SU-DHL-6 (cell line): ENCODE measurements around the gene PCDHGA12.

Experiments
- H2AFZ ChIP-seq: fragments of 200-600 bp; sonication (generic); 2 replicates; pipeline ENCODE4 v1.6.1; 2014; ENCODE audit warnings: low read depth, mild to moderate bottlenecking, moderate library complexity, mixed read lengths, antibody characterized with exemption, low read length; ENCODE audit not compliant: severe bottlenecking
- H3F3A ChIP-seq: fragments of 200-600 bp; shearing (Covaris generic); 2 replicates; pipeline ENCODE4 v1.6.0; 2016; ENCODE audit warnings: antibody characterized with exemption, mild to moderate bottlenecking; ENCODE audit not compliant: insufficient read depth
- H3K27ac ChIP-seq: fragments of 200-600 bp; sonication (generic); 2 replicates; pipeline ENCODE4 v1.5.1; 2016; ENCODE audit warnings: low read depth, mild to moderate bottlenecking, low read length, moderate library complexity, mixed read lengths
- H3K27me3 ChIP-seq: fragments of 200-600 bp; sonication (generic), shearing (Covaris generic); 2 replicates; pipeline ENCODE4 v1.6.0; 2014; ENCODE audit warnings: mild to moderate bottlenecking, low read length
- H3K36me3 ChIP-seq: fragments of 200-600 bp; sonication (generic); 2 replicates; pipeline ENCODE4 v1.6.1; 2014; ENCODE audit warnings: mild to moderate bottlenecking, low read length, mixed read lengths
- H3K4me2 ChIP-seq: fragments of 300-600, 200-600 bp; shearing (Covaris generic), sonication (generic); 2 replicates; pipeline ENCODE4 v1.6.0; 2014; ENCODE audit warnings: low read length, low read depth, mild to moderate bottlenecking; ENCODE audit not compliant: poor library complexity, severe bottlenecking
- H3K4me3 ChIP-seq: fragments of 200-600 bp; sonication (generic); 2 replicates; pipeline ENCODE4 v1.5.1; 2014; ENCODE audit warnings: antibody characterized with exemption, low read length, mild to moderate bottlenecking, mixed read lengths; ENCODE audit not compliant: insufficient read depth, poor library complexity, severe bottlenecking
- H3K79me2 ChIP-seq: fragments of 200-600 bp; sonication (generic); 2 replicates; pipeline ENCODE4 v1.6.1; 2014; ENCODE audit warnings: mild to moderate bottlenecking, low read length, moderate library complexity; ENCODE audit not compliant: insufficient read depth
- H3K9ac ChIP-seq: fragments of 200-600 bp; sonication (generic); 2 replicates; pipeline ENCODE4 v1.7.0; 2014; ENCODE audit warnings: mild to moderate bottlenecking, low read length
- H3K9me2 ChIP-seq: fragments of 200-600 bp; sonication (generic); replicated peaks from 2 replicates; pipeline ENCODE4 v1.6.1; 2014; ENCODE audit warnings: low read length; ENCODE audit not compliant: insufficient read depth
- H3K9me3 ChIP-seq: fragments of 200-600 bp; sonication (generic); 2 replicates; pipeline ENCODE4 v1.6.1; 2014; ENCODE audit warnings: low read length, mixed read lengths; ENCODE audit not compliant: insufficient read depth
- H4K20me1 ChIP-seq: fragments of 200-600 bp; sonication (generic); 2 replicates; pipeline ENCODE4 v1.6.1; 2014; ENCODE audit warnings: low read depth, mild to moderate bottlenecking, antibody characterized with exemption, low read length, moderate library complexity, mixed read lengths
- EZH2phosphoT487 ChIP-seq: fragments of 200-600 bp; sonication (generic), shearing (Covaris generic); conservative IDR thresholded peaks from 2 replicates; pipeline ENCODE4 v1.6.1; 2018; ENCODE audit warnings: mild to moderate bottlenecking, antibody characterized with exemption, low read length, moderate library complexity, mixed read lengths
- TF ChIP-seq, protein P1 (sequence below): fragments of 200-600 bp; sonication (generic); IDR thresholded peaks from one replicate; pipeline ENCODE4 v1.5.1; 2017; ENCODE audit warnings: antibody characterized with exemption, mild to moderate bottlenecking, low read length, moderate library complexity; ENCODE audit not compliant: insufficient read depth, poor library complexity, severe bottlenecking

The PCDHGA12 gene

DNA sequence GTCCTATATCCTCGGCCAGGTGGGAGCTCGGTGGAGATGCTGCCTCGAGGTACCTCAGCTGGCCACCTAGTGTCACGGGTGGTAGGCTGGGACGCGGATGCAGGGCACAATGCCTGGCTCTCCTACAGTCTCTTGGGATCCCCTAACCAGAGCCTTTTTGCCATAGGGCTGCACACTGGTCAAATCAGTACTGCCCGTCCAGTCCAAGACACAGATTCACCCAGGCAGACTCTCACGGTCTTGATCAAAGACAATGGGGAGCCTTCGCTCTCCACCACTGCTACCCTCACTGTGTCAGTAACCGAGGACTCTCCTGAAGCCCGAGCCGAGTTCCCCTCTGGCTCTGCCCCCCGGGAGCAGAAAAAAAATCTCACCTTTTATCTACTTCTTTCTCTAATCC is 47.5 kb downstream of the PCDHGA12 start:
- Histone ChIP-seq H3K36me3 (no peaks in the 10 kb centered on the region), H3K9ac (peak overlapping the region; percentile 70)

DNA sequence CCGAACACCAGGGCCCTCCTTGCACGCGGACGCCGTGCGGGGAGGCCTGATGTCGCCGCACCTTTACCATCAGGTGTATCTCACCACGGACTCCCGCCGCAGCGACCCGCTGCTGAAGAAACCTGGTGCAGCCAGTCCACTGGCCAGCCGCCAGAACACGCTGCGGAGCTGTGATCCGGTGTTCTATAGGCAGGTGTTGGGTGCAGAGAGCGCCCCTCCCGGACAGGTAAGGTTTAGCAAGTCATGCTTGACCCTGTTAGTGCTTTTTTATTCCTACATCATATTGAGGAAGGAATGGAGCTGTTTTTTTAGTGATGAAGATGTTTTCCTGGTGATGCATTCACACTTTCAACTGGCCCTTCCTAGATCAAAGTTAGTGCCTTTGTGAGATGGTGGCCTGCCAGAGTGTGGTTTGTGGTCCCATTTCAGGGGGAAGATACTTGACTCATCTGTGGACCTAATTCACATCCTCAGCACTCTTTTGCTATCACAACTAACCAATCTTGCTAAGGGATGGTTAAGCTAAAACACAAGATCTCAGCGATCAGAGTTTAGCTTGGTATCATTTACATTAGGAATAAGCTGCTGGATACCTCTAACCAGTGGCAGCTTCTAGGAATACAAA is 48.1 kb downstream of the PCDHGA12 start:
- TF ChIP-seq, protein P1, sequence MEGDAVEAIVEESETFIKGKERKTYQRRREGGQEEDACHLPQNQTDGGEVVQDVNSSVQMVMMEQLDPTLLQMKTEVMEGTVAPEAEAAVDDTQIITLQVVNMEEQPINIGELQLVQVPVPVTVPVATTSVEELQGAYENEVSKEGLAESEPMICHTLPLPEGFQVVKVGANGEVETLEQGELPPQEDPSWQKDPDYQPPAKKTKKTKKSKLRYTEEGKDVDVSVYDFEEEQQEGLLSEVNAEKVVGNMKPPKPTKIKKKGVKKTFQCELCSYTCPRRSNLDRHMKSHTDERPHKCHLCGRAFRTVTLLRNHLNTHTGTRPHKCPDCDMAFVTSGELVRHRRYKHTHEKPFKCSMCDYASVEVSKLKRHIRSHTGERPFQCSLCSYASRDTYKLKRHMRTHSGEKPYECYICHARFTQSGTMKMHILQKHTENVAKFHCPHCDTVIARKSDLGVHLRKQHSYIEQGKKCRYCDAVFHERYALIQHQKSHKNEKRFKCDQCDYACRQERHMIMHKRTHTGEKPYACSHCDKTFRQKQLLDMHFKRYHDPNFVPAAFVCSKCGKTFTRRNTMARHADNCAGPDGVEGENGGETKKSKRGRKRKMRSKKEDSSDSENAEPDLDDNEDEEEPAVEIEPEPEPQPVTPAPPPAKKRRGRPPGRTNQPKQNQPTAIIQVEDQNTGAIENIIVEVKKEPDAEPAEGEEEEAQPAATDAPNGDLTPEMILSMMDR: peak; percentile 61
- no peak for TF ChIP-seq EZH2phosphoT487
- Histone ChIP-seq H3K27ac (peak overlapping the region; percentile 61), H3F3A (peaks cover 5% of the 10 kb centered on the region), H3K79me2 (peaks cover 73% of the 10 kb centered on the region), H2AFZ (no peak overlapping the region), H3K4me2 (peak overlapping the region; percentile 72), H4K20me1 (no peaks in the 10 kb centered on the region), H3K9ac (peak overlapping the region; percentile 70), H3K4me3 (peak overlapping the region; percentile 54), H3K9me2 (no peaks in the 10 kb centered on the region), H3K36me3 (no peaks in the 10 kb centered on the region), H3K27me3 (no peaks in the 10 kb centered on the region), H3K9me3 (no peaks in the 10 kb centered on the region)

More for the DNA sequence above, 47.5 kb downstream of the PCDHGA12 start:
- peak overlapping the region; percentile 54 for H3K4me3 ChIP-seq
- no peaks in the 10 kb centered on the region for H3K9me3 ChIP-seq
- TF ChIP-seq, protein P1: no peak
- no peak for TF ChIP-seq EZH2phosphoT487
- no peak overlapping the region for H2AFZ ChIP-seq
- H3F3A ChIP-seq: peaks cover 5% of the 10 kb centered on the region
- no peaks in the 10 kb centered on the region for H3K27me3 ChIP-seq
- H3K4me2 ChIP-seq: peak overlapping the region; percentile 72
- peaks cover 67% of the 10 kb centered on the region for H3K79me2 ChIP-seq
- peak overlapping the region; percentile 61 for H3K27ac ChIP-seq
- no peaks in the 10 kb centered on the region for H3K9me2 ChIP-seq
- no peaks in the 10 kb centered on the region for H4K20me1 ChIP-seq

DNA sequence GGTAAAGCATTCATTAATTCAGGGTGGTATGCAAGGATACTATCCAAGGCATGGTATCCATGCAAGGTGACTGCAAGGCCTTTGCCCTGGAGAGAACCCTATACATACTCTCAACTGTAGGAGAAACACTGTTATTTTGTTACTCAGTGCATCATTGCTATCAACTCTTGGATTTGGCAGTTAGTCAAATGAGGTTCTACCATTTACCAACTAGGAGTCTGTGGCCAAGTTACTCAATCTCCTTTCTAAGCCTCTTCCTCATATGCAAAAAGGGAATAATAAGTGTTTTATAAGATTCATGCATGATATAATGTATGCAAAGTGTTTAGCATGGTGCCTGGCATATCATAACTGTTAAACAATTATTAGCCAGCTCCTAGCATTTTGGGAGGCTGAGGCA is 49.5 kb downstream of the PCDHGA12 start:
- no peak for TF ChIP-seq EZH2phosphoT487
- TF ChIP-seq, protein P1: no peak
- H3K27me3 ChIP-seq: no peaks in the 10 kb centered on the region
- no peaks in the 10 kb centered on the region for H3K36me3 ChIP-seq
- H3K4me2 ChIP-seq: peak overlapping the region; percentile 72
- peak overlapping the region; percentile 30 for H3K4me3 ChIP-seq
- peaks cover under 1% of the 10 kb centered on the region for H3F3A ChIP-seq
- peak overlapping the region; percentile 50 for H3K27ac ChIP-seq
- H3K79me2 ChIP-seq: peaks cover 85% of the 10 kb centered on the region
- H3K9me2 ChIP-seq: no peaks in the 10 kb centered on the region
- H2AFZ ChIP-seq: no peak overlapping the region
- H3K9me3 ChIP-seq: no peaks in the 10 kb centered on the region
- no peaks in the 10 kb centered on the region for H4K20me1 ChIP-seq
- peak overlapping the region; percentile 25; the same call in 1 of the 2 replicates for H3K9ac ChIP-seq
